IMR-90 (cell line): ENCODE data around the gene TSPO. TPM values are rescaled to one million over a fixed set of nuclear protein-coding genes. Genes with fewer than 3 reads are reported as not detected.

Experiments
- ATAC-seq: fragments of 200-7000 bp; cut with Tn5 transposase; 2 replicates; pipeline ENCODE4 v1.9.1; 2020; ENCODE audit warnings: low read depth, mild to moderate bottlenecking, moderate library complexity
- BruUV-seq: library from RNA; stranded (reverse); fragments of 400-500 nt; replicated peaks from 2 replicates; lab custom pipeline; 2021; lab: Mats Ljungman, UMichigan
- CTCF ChIA-PET: fragments of 300-600 bp; formaldehyde crosslinking; extraction: SDS; loops from one replicate; lab custom pipeline; 2021; ENCODE audit warnings: antibody characterized with exemption; lab: Yijun Ruan, JAX
- POLR2A ChIA-PET: fragments of 300-600 bp; sonication (Branson Sonifier 250); formaldehyde crosslinking; loops from one replicate; lab custom pipeline; 2022; ENCODE audit warnings: antibody characterized with exemption; ENCODE audit not compliant: unreplicated experiment; lab: Charles Lee
- DNase-seq: peaks from one replicate; pipeline ENCODE4 v3.0.0; 2013
- H2AFZ ChIP-seq: replicated peaks from 2 replicates; pipeline ENCODE3; 2013; ENCODE audit warnings: low read length, mild to moderate bottlenecking; ENCODE audit not compliant: poor library complexity
- H2AK5ac ChIP-seq: 2 replicates; pipeline ENCODE4 v1.6.1; 2013; ENCODE audit warnings: low read depth, low read length, inconsistent platforms
- H2AK9ac ChIP-seq: replicated peaks from 2 replicates; pipeline ENCODE3; 2013; ENCODE audit warnings: mild to moderate bottlenecking, low read depth, low read length, moderate library complexity; ENCODE audit not compliant: poor library complexity
- H2BK120ac ChIP-seq: 2 replicates; pipeline ENCODE4 v1.6.1; 2013; ENCODE audit warnings: low read depth, low read length, inconsistent platforms
- H2BK15ac ChIP-seq: 3 replicates; pipeline ENCODE4 v1.6.1; 2013; ENCODE audit warnings: low read depth, low read length, inconsistent platforms
- H2BK20ac ChIP-seq: 2 replicates; pipeline ENCODE4 v1.6.1; 2013; ENCODE audit warnings: low read depth, mild to moderate bottlenecking, inconsistent platforms, low read length, moderate library complexity
- H2BK5ac ChIP-seq: 2 replicates; pipeline ENCODE4 v1.6.1; 2013; ENCODE audit warnings: mild to moderate bottlenecking, low read depth, low read length, inconsistent platforms; ENCODE audit not compliant: poor library complexity, severe bottlenecking
- H3K14ac ChIP-seq: replicated peaks from 2 replicates; pipeline ENCODE4 v1.6.1; 2013; ENCODE audit warnings: low read depth, low read length, inconsistent platforms
- H3K18ac ChIP-seq: 2 replicates; pipeline ENCODE4 v1.6.1; 2013; ENCODE audit warnings: low read depth, low read length, control low read depth
- H3K23ac ChIP-seq: 2 replicates; pipeline ENCODE4 v1.6.1; 2013; ENCODE audit warnings: low read depth, low read length, inconsistent platforms
- H3K27ac ChIP-seq: 2 replicates; pipeline ENCODE4 v1.5.1; 2013; ENCODE audit warnings: mild to moderate bottlenecking, control low read depth, low read length; ENCODE audit not compliant: insufficient read depth
- H3K27me3 ChIP-seq: 2 replicates; pipeline ENCODE4 v1.6.1; 2013; ENCODE audit warnings: low read length; ENCODE audit not compliant: control insufficient read depth, insufficient read depth
- H3K36me3 ChIP-seq: 2 replicates; pipeline ENCODE4 v1.6.1; 2013; ENCODE audit warnings: low read length, mixed read lengths; ENCODE audit not compliant: control insufficient read depth, insufficient read depth
- H3K4ac ChIP-seq: 2 replicates; pipeline ENCODE4 v1.6.1; 2013; ENCODE audit warnings: low read depth, low read length, inconsistent platforms
- H3K4me1 ChIP-seq: 2 replicates; pipeline ENCODE4 v1.6.1; 2013; ENCODE audit warnings: low read length, mixed read lengths; ENCODE audit not compliant: control insufficient read depth, insufficient read depth
- H3K4me2 ChIP-seq: 2 replicates; pipeline ENCODE4 v1.6.1; 2013; ENCODE audit warnings: low read depth, mild to moderate bottlenecking, control low read depth, low read length, moderate library complexity
- H3K4me3 ChIP-seq: 2 replicates; pipeline ENCODE4 v1.5.1; 2013; ENCODE audit warnings: low read depth, mild to moderate bottlenecking, control low read depth, low read length, moderate library complexity; ENCODE audit not compliant: insufficient read depth
- H3K56ac ChIP-seq: 2 replicates; pipeline ENCODE4 v1.6.1; 2013; ENCODE audit warnings: low read length, inconsistent platforms; ENCODE audit not compliant: insufficient read depth; ENCODE audit errors: extremely low read depth
- H3K79me1 ChIP-seq, 2 experiments: 2 replicates each; pipeline ENCODE4 v1.6.1; 2013; ENCODE audit warnings: low read length in 2 of 2, inconsistent platforms in 1 of 2, low read depth in 1 of 2
- H3K9ac ChIP-seq: 2 replicates; pipeline ENCODE4 v1.6.1; 2013; ENCODE audit warnings: low read depth, low read length, control low read depth
- H3K9me1 ChIP-seq: 2 replicates; pipeline ENCODE4 v1.6.1; 2013; ENCODE audit warnings: low read length, inconsistent platforms; ENCODE audit not compliant: insufficient read depth
- H3K9me3 ChIP-seq: 2 replicates; pipeline ENCODE4 v1.6.1; 2013; ENCODE audit warnings: low read length; ENCODE audit not compliant: control insufficient read depth, insufficient read depth
- H4K20me1 ChIP-seq: 2 replicates; pipeline ENCODE4 v1.6.1; 2013; ENCODE audit warnings: low read length, inconsistent platforms; ENCODE audit not compliant: insufficient read depth
- H4K5ac ChIP-seq: 2 replicates; pipeline ENCODE4 v1.6.1; 2013; ENCODE audit warnings: mild to moderate bottlenecking, low read depth, low read length, control low read depth
- H4K8ac ChIP-seq, 2 experiments: 2 replicates each; pipeline ENCODE4 v1.6.1; 2013; ENCODE audit warnings: low read depth in 2 of 2, low read length in 2 of 2, control low read depth in 1 of 2, inconsistent platforms in 1 of 2
- H4K91ac ChIP-seq: 2 replicates; pipeline ENCODE4 v1.6.1; 2013; ENCODE audit warnings: low read depth, low read length, inconsistent platforms; ENCODE audit not compliant: insufficient read depth
- BHLHE40 ChIP-seq: fragments of 150-350 bp; IDR thresholded peaks from 2 replicates; pipeline ENCODE4 v1.6.1; 2016; ENCODE audit warnings: mild to moderate bottlenecking, low read depth, low read length
- CEBPB ChIP-seq: IDR thresholded peaks from 2 replicates; pipeline ENCODE4 v1.6.1; 2012; ENCODE audit warnings: low read depth, low read length, improper control_type of control experiment
- FOS ChIP-seq: fragments of 150-350 bp; IDR thresholded peaks from 2 replicates; pipeline ENCODE4 v1.6.1; 2016; ENCODE audit warnings: low read depth, low read length
- MAFK ChIP-seq: IDR thresholded peaks from 2 replicates; pipeline ENCODE4 v1.6.1; 2012; ENCODE audit warnings: low read depth, low read length, improper control_type of control experiment
- MAZ ChIP-seq: IDR thresholded peaks from 2 replicates; pipeline ENCODE4 v1.6.1; 2012; ENCODE audit warnings: low read depth, mild to moderate bottlenecking, low read length, improper control_type of control experiment, moderate library complexity, borderline replicate concordance
- MXI1 ChIP-seq: IDR thresholded peaks from 2 replicates; pipeline ENCODE4 v1.6.1; 2012; ENCODE audit warnings: low read depth, mild to moderate bottlenecking, low read length, moderate library complexity, borderline replicate concordance
- NFE2L2 ChIP-seq: fragments of 150-350 bp; IDR thresholded peaks from 2 replicates; pipeline ENCODE4 v1.6.1; 2016; ENCODE audit warnings: low read depth, mild to moderate bottlenecking, low read length
- POLR2A ChIP-seq: IDR thresholded peaks from 2 replicates; pipeline ENCODE4 v1.6.1; 2012; ENCODE audit warnings: mild to moderate bottlenecking, low read depth, low read length
- RAD21 ChIP-seq: IDR thresholded peaks from 2 replicates; pipeline ENCODE4 v1.6.1; 2012; ENCODE audit warnings: low read length, improper control_type of control experiment
- RCOR1 ChIP-seq: IDR thresholded peaks from 2 replicates; pipeline ENCODE4 v1.6.1; 2012; ENCODE audit warnings: mild to moderate bottlenecking, low read length, improper control_type of control experiment; ENCODE audit not compliant: insufficient replicate concordance
- RFX5 ChIP-seq: IDR thresholded peaks from 2 replicates; pipeline ENCODE4 v1.8.0; 2012; ENCODE audit warnings: low read depth, mild to moderate bottlenecking, low read length, moderate library complexity
- SMC3 ChIP-seq: fragments of 150-350 bp; IDR thresholded peaks from 2 replicates; pipeline ENCODE4 v1.6.1; 2016; ENCODE audit warnings: low read depth, mild to moderate bottlenecking, antibody characterized with exemption, low read length, moderate library complexity
- WGBS, 2 experiments: methylation state at CpG; one replicate each; pipeline versions ENCODE4 v1.1.5 to v1.1.7; 2013; ENCODE audit warnings: missing lambda C conversion rate in 2 of 2; ENCODE audit not compliant: insufficient read length in 1 of 2; ENCODE audit errors: extremely low coverage in 2 of 2; 5-methylcytosine and 5-hydroxymethylcytosine counted together
- dilution Hi-C: fragments of 300-500 bp; cut with HindIII; formaldehyde crosslinking; loops from one replicate; pipeline ENCODE4 v1.14.3; 2018; ENCODE audit warnings: low sequenced_read_pairs; ENCODE audit not compliant: unreplicated experiment
- in situ Hi-C: fragments of 300-500 bp; cut with MboI; formaldehyde crosslinking; loops from 3 replicates; pipeline ENCODE4 v1.14.3; 2019; ENCODE audit warnings: low sequenced_read_pairs, inconsistent platforms, mixed read lengths
- intact Hi-C: fragments of 100-400 bp; cut with micrococcal nuclease; formaldehyde crosslinking; loops from 2 replicates; pipeline ENCODE4 v1.10.0; 2022
- polyA plus RNA-seq, 3 experiments: library from polyadenylated mRNA; depleted of rRNA; stranded (reverse); fragments of >200 nt; gene quantifications; 2 replicates each; pipeline ENCODE4 v1.2.3, GENCODE V29; 2012; ENCODE audit warnings: low replicate concordance in 1 of 3
- total RNA-seq: library from RNA; depleted of rRNA; stranded (reverse); fragments of >200 nt; gene quantifications from 2 replicates; pipeline ENCODE4 v1.2.3, GENCODE V29; 2012
- TF ChIP-seq, protein P1 (sequence below): conservative IDR thresholded peaks from 2 replicates; pipeline ENCODE4 v1.5.1; 2012; ENCODE audit warnings: mild to moderate bottlenecking, low read depth, low read length, improper control_type of control experiment

TSPO gene
- total and polyA plus RNA-seq, 2 of the 4 experiments (the other 2 are of a cell fraction), result 115 to 297 TPM

DNA sequence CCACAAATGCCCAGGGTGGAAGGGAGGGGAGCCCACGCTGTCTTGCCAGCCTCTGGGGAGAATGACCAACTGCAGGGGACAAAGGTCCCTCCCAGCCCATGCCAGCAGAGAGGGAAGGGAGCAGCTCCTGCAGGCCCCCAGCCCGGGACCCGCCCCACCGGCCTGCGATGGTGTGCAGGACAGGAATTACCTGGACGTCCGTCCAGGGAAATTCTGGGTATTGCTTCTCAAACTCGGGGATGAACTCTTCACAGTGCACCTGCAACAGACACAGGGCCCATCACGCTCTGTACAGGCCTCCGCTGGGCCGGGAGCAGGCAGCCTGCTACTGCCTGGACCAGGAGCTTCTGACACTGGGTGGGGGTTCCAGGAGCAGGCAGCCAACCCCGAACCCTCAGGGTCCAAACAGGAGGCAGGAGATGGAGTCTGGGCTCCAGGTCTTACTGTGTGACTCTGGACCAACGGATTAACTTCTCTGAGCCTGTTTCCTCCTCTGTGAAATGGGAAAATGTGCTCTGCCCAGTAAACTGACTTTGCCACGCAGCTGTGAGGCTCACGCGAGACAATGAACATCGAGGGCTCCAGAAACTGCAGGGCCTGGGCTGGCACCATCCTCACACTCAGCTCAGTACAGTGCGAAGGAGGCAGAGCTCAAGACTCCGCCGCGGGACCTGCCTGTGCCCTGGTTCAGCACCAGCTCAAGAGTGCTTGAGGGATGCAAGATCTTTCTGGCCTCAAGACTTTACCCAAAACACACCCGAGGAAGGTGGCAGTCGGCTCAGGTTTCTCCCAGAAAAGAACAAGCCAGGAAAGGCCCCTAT lies 18.2 kb downstream of the TSPO start:
- no peak for DNase-seq
- H4K5ac ChIP-seq, result no peak overlapping the region
- intact Hi-C loops (no loop called here), dilution Hi-C loops (no loop called here), in situ Hi-C loops (no loop called here)
- TF ChIP-seq, protein P1, sequence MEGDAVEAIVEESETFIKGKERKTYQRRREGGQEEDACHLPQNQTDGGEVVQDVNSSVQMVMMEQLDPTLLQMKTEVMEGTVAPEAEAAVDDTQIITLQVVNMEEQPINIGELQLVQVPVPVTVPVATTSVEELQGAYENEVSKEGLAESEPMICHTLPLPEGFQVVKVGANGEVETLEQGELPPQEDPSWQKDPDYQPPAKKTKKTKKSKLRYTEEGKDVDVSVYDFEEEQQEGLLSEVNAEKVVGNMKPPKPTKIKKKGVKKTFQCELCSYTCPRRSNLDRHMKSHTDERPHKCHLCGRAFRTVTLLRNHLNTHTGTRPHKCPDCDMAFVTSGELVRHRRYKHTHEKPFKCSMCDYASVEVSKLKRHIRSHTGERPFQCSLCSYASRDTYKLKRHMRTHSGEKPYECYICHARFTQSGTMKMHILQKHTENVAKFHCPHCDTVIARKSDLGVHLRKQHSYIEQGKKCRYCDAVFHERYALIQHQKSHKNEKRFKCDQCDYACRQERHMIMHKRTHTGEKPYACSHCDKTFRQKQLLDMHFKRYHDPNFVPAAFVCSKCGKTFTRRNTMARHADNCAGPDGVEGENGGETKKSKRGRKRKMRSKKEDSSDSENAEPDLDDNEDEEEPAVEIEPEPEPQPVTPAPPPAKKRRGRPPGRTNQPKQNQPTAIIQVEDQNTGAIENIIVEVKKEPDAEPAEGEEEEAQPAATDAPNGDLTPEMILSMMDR, result no peak
- no peak for TF ChIP-seq POLR2A
- TF ChIP-seq FOS, result no peak
- TF ChIP-seq MAZ, result no peak
- TF ChIP-seq BHLHE40, result no peak
- no peak for TF ChIP-seq RCOR1
- no peak for TF ChIP-seq RAD21
- TF ChIP-seq SMC3, result no peak
- no peak for TF ChIP-seq MAFK
- TF ChIP-seq RFX5, result no peak
- TF ChIP-seq NFE2L2, result no peak
- no peak for TF ChIP-seq CEBPB
- no peak for TF ChIP-seq MXI1
- no peaks in the 10 kb centered on the region for H3K9me3 ChIP-seq
- no peak overlapping the region for H2BK20ac ChIP-seq
- H2BK15ac ChIP-seq, result no peak overlapping the region
- no peak overlapping the region for H3K4me3 ChIP-seq
- H3K23ac ChIP-seq, result no peak overlapping the region
- no peaks in the 10 kb centered on the region; the same call in 1 of the 2 replicates for H3K9me1 ChIP-seq
- H2BK120ac ChIP-seq, result no peak overlapping the region
- no peaks in the 10 kb centered on the region for H3K79me1 ChIP-seq
- no TSS peak for BruUV-seq
- H4K20me1 ChIP-seq, result peaks cover 2% of the 10 kb centered on the region
- no peak overlapping the region for H3K4me2 ChIP-seq
- H3K9ac ChIP-seq, result no peak overlapping the region
- H2AK5ac ChIP-seq, result no peak overlapping the region
- H3K14ac ChIP-seq, result no peak overlapping the region
- H3K18ac ChIP-seq, result no peak overlapping the region
- no peak overlapping the region for H4K8ac ChIP-seq
- H3K36me3 ChIP-seq, result peaks cover 39% of the 10 kb centered on the region
- WGBS, 2 experiments, result 96% methylated on average over 11 of the region's 23 CpGs; no CpG with 5 or more reads in 1 of the 2 experiments
- H3K4ac ChIP-seq, result no peak overlapping the region
- no peaks in the 10 kb centered on the region for H3K27me3 ChIP-seq
- H2BK5ac ChIP-seq, result no peak overlapping the region
- no peak for ATAC-seq
- ChIA-PET POLR2A (no interaction called here), CTCF (no interaction called here)
- no peak overlapping the region for H2AK9ac ChIP-seq
- H3K27ac ChIP-seq, result no peak overlapping the region
- H2AFZ ChIP-seq, result no peak overlapping the region
- no peak overlapping the region for H4K91ac ChIP-seq
- no peak overlapping the region for H3K56ac ChIP-seq
- H3K4me1 ChIP-seq, result no peaks in the 10 kb centered on the region
